Activated T-cell treated with anti-CD3 and anti-CD28 coated beads for 4 hours (primary cell): ENCODE results near the gene AKAP12.

Experiments
- DNase-seq: peaks from one replicate; pipeline ENCODE4 v3.0.0-alpha.2; 2020

AKAP12 gene

DNA sequence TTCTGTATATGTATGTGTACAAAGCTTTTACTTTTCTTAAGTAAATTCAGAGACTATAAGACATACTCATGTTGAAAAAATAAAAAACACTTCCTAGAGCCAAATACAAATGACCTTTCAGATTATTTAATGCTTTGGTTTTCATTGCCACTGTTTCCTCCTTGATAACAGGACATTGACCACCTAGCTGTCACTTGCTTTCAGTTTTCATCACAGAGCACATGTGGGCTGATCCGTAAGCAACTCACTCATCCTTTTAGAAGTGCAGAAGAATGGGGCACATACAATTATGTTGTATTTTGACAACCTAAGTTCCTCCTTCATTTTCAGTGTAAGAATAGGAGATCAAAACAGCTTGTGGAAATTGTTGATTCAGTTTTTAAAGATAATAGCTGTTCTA, 145.4 kb downstream of the AKAP12 start:
- DNase-seq, result no peak

DNA sequence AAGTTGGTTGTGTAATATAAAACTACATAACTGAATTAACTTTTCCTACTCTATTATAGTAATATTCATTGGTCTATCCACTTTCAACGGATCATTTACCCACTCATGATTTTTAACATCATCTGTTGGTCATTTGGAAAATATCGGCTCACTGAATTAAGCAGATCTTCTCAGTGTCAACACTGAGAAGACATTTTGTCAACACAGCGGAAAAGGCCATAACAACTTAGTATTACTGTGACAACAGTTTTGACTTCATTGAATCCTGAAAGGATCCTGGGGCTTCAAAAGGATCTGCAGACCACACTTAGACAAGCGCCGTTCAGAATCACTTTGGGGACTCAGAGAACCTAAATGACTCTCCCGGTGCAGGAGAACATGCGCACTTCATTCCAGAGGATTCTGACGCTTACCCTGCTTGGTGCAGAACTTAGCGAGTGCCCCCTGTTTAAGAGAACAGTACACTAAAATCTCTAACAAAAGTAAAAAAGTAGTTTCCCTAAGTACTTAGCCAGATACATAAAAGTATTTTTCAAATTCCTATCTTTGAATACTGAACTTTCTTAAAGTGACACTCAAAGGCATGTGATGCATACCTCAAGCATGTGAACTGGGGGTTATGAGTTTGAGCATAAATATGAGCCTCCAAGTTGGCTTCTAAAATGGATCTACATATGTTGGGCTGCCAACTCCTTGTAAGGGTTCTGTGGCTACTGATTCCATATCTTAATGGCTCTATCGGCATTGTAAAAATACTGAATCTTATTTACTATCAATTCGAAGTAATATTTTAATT, 147.6 kb downstream of the AKAP12 start:
- no peak for DNase-seq

DNA sequence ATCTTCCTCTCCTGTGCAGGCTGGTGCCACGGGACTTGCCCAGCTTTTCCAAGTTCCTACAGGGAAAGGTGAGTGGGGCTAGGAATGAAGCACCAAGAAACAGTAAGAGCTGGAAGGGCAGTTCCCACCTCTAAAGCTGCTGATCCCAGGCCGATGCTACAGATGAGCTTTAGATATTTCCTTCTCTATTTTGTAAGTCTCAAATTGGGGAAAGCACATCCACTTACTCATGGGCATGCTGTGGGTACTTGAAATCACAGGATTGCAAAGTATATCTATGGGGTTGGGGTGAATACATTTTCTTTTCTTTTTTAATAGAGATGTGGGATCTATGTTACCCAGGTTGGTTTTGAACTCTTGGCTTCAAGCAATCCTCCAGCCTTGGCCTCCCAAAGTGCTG, 148.5 kb downstream of the AKAP12 start:
- no peak for DNase-seq

DNA sequence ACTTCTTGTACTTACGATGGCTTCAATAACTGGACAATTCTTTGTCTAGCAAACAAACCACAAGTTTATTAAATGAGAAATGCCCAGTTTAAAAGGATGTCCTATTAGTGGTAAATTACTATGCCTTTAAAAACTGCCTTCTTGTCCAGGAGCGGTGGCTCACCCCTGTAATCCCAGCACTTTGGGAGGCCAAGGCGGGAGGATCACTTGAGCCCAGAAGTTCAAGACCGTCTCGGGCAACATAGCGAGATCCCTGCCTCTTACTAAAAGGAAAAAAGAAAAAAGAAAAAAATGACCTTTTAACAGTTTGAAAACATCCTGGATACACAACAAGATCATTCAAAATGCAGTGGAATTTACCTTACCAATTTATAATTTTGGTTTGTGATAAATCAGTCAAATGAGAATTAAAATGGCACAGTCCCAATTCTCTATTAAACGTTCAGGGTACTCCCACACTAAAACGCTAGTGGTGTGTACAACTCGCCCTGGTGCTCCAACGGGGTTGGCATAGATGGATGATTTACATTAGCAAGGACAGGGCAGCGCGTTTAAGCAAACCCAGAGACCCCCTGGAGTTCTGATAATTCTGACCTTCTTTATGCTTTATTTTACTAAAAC, 149.3 kb downstream of the AKAP12 start:
- DNase-seq, result no peak

DNA sequence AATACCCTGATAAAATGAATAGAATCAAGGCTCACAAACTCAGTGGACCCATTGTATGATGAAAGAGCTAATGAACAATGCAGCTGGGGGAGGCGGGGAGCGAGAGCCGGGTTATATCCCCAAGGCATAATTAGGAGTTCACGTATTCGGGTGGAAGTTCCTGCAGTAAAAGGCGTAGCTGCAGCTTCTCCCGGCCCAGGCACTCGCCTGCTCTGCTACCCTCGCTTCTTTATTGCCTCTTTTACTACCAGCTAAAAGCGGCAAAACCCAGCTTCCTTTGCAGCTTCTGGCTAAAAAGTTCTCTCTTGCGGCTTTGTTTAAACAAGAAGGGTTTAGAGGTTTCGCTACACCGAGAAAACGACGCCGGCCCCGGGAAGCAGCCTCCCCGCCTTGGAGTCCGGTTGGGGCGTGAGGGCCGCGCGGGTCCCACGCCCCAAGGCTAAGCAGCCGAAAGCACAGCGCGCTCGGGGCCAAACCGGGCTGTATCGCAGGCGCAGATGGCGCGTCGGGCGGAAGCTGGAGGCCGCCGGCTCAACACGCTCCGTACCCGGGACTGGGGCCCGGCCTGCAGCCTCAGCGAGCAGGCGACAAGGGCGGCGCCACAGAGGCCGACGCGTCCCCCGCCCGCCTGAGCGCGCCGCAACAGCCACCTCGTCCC, 150.0 kb downstream of the AKAP12 start:
- peak; percentile 20 for DNase-seq

DNA sequence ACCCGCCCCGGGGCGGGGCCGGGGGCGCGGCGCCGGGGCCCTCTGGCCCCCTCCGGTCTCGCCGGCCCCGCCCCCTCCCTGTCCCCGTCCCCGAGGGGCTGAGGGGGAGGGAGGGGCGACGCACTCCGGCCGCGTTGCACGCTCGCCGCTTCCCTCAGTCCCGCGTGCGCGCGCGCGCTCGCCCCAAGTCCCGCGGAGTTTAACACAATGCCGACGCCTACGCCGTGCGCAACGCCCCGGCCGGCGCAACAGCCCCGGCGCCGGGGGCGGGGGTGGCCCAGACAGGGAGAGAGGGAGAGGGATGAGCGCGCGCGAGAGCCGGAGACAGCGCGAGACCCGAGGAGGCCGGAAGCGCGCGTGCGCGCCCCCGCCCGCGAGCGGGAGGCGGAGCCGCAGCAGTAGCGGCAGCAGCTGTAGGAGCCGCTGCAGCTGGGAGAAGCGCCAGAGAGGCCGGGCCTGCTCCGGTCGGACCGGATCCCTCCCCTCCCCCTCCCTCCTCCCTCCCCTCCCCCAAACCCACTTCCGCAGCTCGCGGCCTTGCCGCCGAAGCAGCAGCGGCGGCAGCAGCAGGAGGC, 150.6 kb downstream of the AKAP12 start:
- peak; percentile 96 for DNase-seq

DNA sequence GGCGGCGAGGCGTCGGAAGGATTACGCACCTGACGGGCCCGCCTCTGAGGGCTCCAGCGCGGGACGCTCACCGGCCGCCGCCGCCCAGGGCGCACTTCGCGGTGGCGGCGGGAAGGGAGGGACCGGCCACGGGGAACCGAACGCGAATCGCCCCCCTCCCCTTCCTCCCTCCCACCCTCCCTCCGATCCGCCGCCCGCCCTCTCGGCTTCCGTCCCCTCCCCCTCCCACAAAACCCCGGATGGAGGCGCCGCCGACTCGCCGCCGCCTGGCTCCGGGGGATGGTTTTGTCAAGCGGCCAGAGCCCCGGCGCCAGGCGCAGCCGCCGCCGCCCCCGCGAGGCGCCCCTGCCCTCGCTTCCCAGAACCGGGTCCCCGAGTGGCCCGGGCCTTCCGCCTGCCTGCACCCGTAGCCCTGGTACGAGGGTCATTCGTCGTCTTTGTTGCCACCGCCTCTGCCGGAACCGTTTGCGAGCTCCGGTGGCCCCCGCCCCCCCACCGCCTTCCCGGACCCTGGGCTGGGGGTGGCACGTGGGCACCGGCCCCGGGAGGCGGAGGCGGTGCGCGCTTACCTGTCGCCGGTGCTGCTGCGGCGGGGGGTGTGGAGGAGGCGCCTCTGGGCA, 151.2 kb downstream of the AKAP12 start:
- peak; percentile 76 for DNase-seq

DNA sequence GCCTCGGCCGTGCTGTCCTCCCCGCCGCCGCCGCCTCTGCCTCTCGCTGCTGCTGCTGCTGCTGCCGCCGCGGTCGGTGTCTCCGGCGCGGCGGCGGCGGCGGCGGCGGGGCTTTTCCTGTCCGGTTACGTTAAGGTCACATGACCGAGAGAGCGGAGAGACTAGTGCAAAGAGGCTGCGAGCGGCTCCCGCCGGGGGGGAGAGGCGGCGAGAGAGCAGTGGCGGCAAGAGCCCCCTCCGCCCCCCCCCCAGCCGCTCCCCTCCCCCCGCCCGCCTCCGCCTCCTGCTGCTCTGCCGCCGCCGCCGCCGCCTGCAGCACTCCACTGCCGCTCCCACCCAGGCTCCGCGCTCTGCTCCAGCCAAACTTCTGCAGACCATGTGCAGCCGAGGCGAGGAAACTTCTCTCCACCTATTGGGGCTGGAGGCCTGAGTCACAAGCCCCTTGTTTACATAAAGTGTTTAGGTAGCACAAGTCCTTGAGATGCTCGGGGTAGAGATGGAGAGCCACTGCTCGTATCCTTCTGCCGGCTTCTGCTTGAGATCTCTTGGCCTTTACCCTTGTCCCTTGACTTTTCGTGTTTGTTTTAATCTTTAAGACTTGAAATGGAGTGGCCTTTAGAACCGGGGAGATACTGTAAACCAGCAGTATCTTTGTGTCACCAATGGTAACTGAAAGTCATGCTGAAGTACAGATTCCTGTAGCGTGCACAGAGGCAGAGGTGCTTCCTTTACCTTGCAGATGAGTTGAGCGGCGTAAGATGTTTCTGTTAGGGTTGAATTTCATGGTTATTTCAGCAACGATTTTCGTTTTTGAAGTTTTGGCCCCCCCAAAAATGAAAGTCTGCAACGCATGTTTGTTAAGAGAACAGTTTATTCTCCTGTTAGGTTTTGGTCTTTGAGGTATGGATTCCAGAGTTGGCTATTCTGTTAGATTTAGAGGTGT, 152.0 kb downstream of the AKAP12 start, which contains the start of gene ZBTB2:
ZBTB2 (minus strand) TSS at position 89 of the 943 bp plus-strand sequence. CDS start 17,922 bp downstream, outside the sequence.
- peak; percentile 33 for DNase-seq

DNA sequence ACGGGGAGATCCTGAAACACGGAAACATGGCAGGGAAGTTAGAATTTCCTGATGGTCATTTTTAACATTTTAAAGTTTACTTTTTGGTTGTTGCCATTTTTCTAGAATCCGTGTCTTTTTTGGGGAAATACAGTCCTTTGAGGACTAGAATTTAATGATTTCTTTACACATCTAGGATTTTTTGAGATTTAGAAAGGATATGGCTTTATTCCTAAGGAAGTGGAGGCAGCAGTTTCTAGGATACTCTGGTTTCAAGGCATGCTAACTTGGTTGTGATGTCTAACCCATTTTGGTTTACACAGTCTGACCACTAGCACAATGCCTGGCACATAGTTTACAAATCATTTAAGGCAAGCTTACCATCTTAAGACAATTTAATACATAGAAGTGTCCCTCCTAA, 152.7 kb downstream of the AKAP12 start:
- no peak for DNase-seq

DNA sequence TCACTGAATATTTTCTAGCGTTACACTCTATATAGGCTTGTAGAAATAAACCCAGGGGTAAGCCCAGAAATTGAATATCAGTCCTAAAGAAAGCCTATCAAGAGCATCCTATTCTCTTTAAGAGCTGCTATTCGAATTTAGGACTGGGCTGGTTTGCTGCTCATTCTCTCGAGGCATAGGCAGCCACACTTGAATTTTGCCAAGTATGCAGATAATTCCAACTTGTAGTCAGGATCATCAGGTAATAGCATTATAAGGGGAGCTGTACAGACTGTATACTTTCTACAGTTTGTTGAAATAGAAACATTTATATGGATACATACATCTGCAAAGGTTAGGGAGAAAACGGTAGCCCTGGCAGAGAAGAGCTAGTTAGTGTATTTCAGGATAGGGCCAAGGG, 153.6 kb downstream of the AKAP12 start:
- no peak for DNase-seq

DNA sequence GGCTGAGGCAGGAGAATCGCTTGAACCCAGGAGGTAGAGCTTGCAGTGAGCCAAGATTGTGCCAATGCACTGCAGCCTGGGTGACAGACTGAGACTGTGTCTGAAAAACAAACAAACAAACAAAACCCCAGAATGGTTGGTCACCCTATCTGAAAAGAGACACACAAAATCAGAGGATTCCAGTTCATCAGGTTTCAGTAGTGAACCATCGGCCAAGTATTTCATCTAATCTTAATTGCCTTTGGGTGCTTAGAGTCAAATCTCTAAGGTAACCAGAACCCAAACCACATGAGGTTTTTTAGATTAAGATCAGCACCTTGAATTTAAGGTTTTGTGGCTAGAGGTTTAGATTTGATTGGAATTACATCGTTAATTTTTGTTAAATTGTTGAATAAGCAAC, 159.9 kb downstream of the AKAP12 start:
- no peak for DNase-seq

DNA sequence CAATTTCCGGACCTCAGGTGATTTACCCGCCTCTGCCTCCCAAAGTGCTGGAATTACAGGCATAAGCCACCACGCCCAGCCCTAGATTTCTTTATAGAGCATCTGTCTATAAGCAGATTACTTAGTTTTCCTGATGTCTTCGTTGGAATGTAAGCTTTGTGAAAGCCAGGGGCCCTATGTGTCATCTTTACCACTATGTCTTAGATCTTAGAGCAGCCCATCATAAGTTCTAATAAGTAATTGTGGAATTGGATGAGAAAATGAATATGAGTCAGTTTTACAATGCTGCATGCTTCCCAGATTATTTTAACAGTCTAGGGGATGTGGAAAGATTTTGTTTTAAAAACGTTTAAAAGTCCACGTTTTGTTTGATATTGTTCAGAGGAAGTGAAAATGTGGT, 160.7 kb downstream of the AKAP12 start:
- no peak for DNase-seq

DNA sequence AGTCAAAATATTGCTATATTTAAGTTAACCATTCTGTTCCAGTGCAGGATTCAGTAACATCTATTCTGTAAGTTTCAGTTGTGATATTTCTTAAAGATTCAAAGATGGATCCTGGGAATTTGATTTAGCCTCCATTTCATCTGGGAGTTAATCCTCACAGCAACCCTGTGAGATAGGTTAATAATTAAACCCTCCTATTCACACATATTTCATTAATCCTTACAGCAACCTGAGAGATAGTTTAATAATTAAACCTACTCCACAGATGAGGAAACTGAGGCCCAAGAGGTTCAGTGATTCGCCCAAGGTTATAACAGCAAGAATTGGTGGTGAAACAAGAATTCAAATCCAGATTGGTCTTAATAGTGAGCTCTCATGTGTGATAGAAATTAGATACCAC, 162.5 kb downstream of the AKAP12 start:
- no peak for DNase-seq

DNA sequence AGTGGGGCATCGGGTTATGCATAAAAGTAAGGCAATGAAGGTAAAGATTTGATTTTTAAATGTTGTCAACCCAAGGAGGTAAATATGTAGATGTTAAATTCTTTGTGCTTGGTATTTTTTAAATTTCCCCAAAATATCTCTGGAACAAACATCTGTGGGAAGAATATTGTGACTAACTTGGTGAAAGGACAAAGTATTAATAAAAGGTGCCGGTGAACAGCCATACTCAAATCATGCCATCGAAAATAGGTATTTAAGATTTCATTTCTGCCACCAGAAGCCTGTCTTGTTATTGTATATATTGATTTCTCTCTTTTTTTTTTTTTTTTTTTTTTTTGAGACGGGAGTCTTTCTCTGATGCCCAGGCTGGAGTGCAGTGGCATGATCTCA, 164.1 kb downstream of the AKAP12 start:
- no peak for DNase-seq
